Measurements from ENCODE around the gene KCNIP4. TPM values are rescaled to one million over a fixed set of nuclear protein-coding genes. Genes with fewer than 3 reads are reported as not detected.

KCNIP4 gene
- total and polyA plus RNA-seq, 10 donors, result not detected

- intact Hi-C loops (cut with DNase I; ENCODE audit: low total_unique reads), result no loop called here
- no peaks in the 10 kb centered on the region for H3K27me3 ChIP-seq (replicated peaks in 1 of 7)
- no peak overlapping the region for H3K27ac ChIP-seq
- H3K36me3 ChIP-seq, result no peaks in the 10 kb centered on the region
- H3K4me1 ChIP-seq, result no peaks in the 10 kb centered on the region
- no peak overlapping the region for H3K4me3 ChIP-seq
- DNase-seq, result no peak
- WGBS, 5 donors, result 61 to 69% (median 65%) methylated on average over 4 of the region's 4 CpGs
- no peak for TF ChIP-seq CTCF (IDR thresholded peaks at IDR 0.05 in 8 of 11, conservative IDR thresholded peaks at IDR 0.05 in 3 of 11)
- no peak for TF ChIP-seq POLR2AphosphoS5 (IDR thresholded peaks at IDR 0.05)
- TF ChIP-seq POLR2A (IDR thresholded peaks at IDR 0.05), result no peak
- peaks cover 0 to 8% (median 0%) of the 10 kb centered on the region in 8 donors for H3K9me3 ChIP-seq
Observed at GRCh38 chr4:21655031-21655430, 293.5 kb downstream of the KCNIP4 start.

- no peak overlapping the region for H3K27ac ChIP-seq
- H3K4me3 ChIP-seq, result no peak overlapping the region
- WGBS, 5 donors, result 67 to 81% (median 77%) methylated on average over 3 of the region's 3 CpGs
- no peak for TF ChIP-seq POLR2A (IDR thresholded peaks at IDR 0.05)
- no peak for TF ChIP-seq POLR2AphosphoS5 (IDR thresholded peaks at IDR 0.05)
- TF ChIP-seq CTCF (IDR thresholded peaks at IDR 0.05 in 8 of 11, conservative IDR thresholded peaks at IDR 0.05 in 3 of 11), result no peak
- peaks cover 0 to 8% (median 0%) of the 10 kb centered on the region in 8 donors for H3K9me3 ChIP-seq
- intact Hi-C loops (cut with DNase I; ENCODE audit: low total_unique reads), result no loop called here
- no peaks in the 10 kb centered on the region for H3K4me1 ChIP-seq
- H3K27me3 ChIP-seq (replicated peaks in 1 of 7), result no peaks in the 10 kb centered on the region
- DNase-seq, result no peak
- no peaks in the 10 kb centered on the region for H3K36me3 ChIP-seq
Observed at GRCh38 chr4:21652508-21653231, 295.9 kb downstream of the KCNIP4 start.

- peaks cover 0 to 8% (median 0%) of the 10 kb centered on the region in 8 donors for H3K9me3 ChIP-seq
- H3K4me3 ChIP-seq, result no peak overlapping the region
- WGBS, 5 donors, result 43 to 72% (median 59%) methylated on average over 2 of the region's 2 CpGs
- H3K27me3 ChIP-seq (replicated peaks in 1 of 7), result no peaks in the 10 kb centered on the region
- TF ChIP-seq CTCF (IDR thresholded peaks at IDR 0.05 in 8 of 11, conservative IDR thresholded peaks at IDR 0.05 in 3 of 11), result no peak
- TF ChIP-seq POLR2AphosphoS5 (IDR thresholded peaks at IDR 0.05), result no peak
- TF ChIP-seq POLR2A (IDR thresholded peaks at IDR 0.05), result no peak
- intact Hi-C loops (cut with DNase I; ENCODE audit: low total_unique reads), result no loop called here
- no peaks in the 10 kb centered on the region for H3K4me1 ChIP-seq
- H3K27ac ChIP-seq, result no peak overlapping the region
- H3K36me3 ChIP-seq, result no peaks in the 10 kb centered on the region
- DNase-seq, result no peak
Observed at GRCh38 chr4:21649391-21650090, 299.0 kb downstream of the KCNIP4 start.

- intact Hi-C loops (cut with DNase I; ENCODE audit: low total_unique reads), result no loop called here
- no peak for DNase-seq
- peaks cover 0 to 3% (median 0%) of the 10 kb centered on the region in 8 donors for H3K9me3 ChIP-seq
- no peaks in the 10 kb centered on the region for H3K27me3 ChIP-seq (replicated peaks in 1 of 7)
- H3K4me1 ChIP-seq, result no peaks in the 10 kb centered on the region
- WGBS, 5 donors, result 80 to 95% (median 85%) methylated on average over 1 of the region's 1 CpG
- H3K36me3 ChIP-seq, result no peaks in the 10 kb centered on the region
- no peak overlapping the region for H3K27ac ChIP-seq
- no peak overlapping the region for H3K4me3 ChIP-seq
- no peak for TF ChIP-seq POLR2AphosphoS5 (IDR thresholded peaks at IDR 0.05)
Observed at GRCh38 chr4:21645776-21646175, 302.8 kb downstream of the KCNIP4 start.
